HG02840 (cell line): ENCODE data around the gene TEAD1.

Source experiments
- ATAC-seq: cut with Tn5 transposase; IDR thresholded peaks from one replicate; pipeline ENCODE4 v1.9.1; 2021; ENCODE audit warnings: mild to moderate bottlenecking, moderate library complexity, moderate number of reproducible peaks; ENCODE audit not compliant: unreplicated experiment, low FRiP score

TEAD1 gene

GRCh38 chr11:12803086-12803826 lies 129.0 kb downstream of the TEAD1 start:
- ATAC-seq = no peak

DNA sequence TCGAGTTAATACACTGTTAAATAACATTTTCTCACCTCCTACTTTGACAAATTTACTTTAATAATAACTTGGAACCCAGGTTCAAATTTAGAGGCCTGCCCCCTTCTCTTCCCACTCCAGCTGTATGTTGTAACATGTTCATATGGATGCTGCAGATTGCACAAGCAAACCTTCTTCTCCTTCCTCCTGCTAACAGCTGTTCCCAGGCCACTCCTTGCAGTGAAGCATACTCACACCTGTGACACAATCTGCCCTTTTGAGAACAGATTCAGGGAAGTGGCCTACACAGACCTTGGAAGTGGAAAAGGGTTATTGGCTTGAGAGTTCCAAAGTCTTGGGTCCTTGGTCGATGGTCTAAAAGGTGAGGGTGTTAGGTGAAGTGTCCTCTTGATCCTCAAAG lies 131.9 kb downstream of the TEAD1 start:
- no peak for ATAC-seq

GRCh38 chr11:12807621-12808020 lies 133.4 kb downstream of the TEAD1 start:
- no peak for ATAC-seq

DNA sequence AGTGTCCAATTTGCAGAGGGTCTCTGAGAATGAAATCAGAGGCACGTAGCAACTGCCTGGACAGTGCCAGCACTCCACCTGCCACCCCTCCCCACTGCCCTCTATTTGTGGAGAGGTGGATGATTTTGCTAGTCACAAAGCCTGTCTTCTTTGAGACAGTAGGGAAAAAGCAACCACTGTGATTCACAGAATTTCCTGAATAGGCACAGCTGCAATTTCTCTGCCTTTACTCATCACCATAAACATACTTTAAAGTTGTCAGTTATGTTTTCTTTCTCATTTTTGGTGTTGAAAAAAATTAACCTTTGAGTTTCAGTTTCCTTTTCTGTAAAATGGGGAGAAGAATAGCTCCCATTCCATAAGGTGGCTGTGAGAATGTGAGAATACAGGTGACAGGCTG lies 134.3 kb downstream of the TEAD1 start:
- ATAC-seq = no peak

- ATAC-seq = no peak
Measured at GRCh38 chr11:12809364-12809763, 135.1 kb downstream of the TEAD1 start.

DNA sequence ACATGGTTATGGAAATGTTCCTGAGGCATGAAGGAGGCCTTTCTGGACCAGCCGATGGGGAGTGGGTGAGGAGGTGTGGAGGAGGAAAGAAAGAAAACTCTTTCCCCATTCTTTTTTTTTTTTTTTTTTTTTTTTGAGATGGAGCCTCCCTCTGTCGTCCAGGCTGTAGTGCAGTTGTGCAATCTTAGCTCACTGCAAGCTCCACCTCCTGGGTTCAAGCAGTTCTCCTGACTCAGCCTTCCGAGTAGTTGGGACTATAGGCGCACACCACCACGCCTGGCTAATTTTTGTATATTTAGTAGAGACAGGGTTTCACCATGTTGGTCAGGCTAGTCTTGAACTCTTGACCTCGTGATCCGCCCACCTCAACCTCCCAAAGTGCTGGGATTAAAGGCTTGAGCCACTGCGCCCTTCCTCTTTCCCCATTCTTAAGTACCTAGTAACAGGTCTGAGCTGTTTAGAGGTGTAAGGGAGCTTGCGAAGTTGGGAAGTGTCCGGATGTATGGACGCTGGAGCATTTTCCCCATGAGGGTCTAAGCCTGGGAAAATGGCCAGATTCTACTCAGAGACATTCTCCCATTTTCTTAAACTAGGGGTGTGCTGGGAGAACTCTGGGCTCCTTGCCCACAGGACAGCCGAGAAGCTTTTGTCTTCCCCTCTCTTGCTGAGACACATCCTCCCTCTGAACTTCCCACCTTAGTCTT lies 135.8 kb downstream of the TEAD1 start:
- ATAC-seq = no peak

- ATAC-seq = no peak
Measured at GRCh38 chr11:12810568-12810894, 136.3 kb downstream of the TEAD1 start.

- ATAC-seq = no peak
Measured at GRCh38 chr11:12811861-12812260, 137.6 kb downstream of the TEAD1 start.

GRCh38 chr11:12812849-12813248 lies 138.6 kb downstream of the TEAD1 start:
- no peak for ATAC-seq

- ATAC-seq = no peak
Measured at GRCh38 chr11:12813371-12814225, 139.4 kb downstream of the TEAD1 start.

- no peak for ATAC-seq
Measured at GRCh38 chr11:12815129-12815480, 140.9 kb downstream of the TEAD1 start.

DNA sequence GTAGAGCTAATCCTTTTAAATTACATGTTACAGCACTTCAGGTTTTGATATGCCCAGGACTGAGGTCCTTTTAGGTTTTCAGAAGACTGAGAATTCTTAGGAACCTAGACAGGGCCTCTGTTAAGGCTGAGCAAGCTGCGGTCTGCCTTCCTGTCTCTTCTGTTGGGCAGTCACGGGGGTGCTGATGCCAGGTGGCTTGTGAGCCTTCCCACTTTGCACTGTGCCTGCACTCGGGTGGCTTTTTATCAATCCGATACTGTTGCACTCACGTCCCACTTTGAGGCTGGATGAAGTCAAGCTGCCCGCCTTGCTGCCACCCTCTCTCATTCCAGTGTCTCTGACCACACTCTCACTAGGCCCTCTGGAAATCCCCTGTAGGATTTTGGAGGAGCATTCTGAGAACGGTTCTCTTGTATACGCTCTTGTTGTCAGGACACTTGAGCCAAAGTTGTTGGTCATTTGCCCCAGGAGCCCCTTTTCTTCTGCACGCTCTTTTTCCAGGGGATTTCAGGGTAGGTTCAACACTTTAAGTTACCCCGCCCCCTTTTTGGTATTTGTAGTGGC lies 141.8 kb downstream of the TEAD1 start:
- no peak for ATAC-seq

GRCh38 chr11:12817681-12818332 lies 143.6 kb downstream of the TEAD1 start:
- no peak for ATAC-seq

DNA sequence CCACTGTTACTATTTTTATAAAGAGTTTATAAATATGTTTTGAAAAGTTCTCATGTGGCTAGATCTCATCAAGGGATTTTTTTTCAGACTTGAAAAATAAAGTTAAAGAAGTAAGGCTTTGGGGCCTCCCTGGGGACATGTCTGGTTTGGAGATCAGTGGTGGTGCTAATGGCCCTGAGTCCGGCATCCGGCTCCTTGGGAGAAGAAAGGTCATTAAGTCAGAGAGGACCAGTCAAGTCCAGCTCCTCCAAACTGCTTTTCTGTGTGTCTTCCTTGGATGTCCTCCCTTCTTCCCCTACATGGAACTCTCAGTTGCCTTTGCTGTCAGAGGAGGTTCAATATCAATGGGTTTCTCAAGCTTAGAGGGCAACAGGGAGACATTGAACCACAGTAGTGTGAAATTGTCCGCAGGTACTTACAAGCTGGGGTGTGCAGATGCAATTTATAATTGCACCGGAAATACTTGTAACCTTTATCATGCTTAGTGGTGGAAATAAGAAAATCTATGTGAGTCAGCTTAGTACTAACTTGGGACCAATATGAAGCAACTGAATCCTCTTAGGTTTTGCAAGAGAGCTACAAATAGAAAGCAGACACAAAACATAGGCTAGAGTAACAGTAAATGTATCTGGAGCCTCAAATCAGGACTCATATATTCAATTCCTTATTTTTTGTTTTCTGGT lies 144.3 kb downstream of the TEAD1 start:
- no peak for ATAC-seq

DNA sequence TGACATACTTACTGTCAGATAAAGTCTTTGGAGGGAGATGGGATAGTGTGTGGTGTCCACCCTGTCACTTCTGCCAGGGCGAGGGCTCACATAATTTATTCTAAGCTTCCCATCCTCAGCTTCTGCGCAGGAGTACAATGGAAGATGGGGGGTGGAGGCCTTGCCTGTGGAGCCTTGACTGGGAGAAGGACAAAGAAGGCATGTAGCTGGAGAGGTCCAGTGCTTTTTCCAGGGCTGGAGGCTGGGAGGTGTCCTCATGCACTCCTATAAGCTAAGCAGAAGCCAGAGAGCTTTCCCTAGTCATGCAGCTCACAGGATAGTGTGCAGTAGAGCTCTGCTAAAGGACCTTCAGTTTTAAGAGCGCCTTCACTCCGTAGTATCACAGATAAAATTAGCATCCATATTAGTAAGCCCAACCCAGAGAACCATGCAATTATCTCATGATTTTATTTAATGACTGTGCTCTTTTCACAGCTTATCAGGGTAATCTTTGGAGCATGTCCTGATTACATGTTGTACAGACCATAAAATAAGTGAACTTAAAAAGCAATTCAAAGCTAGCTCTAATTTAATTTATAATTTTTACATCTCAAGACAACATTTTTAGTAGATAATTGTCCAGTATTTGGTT lies 148.3 kb downstream of the TEAD1 start:
- ATAC-seq = no peak

- no peak for ATAC-seq
Measured at GRCh38 chr11:12824281-12825041, 150.2 kb downstream of the TEAD1 start.

DNA sequence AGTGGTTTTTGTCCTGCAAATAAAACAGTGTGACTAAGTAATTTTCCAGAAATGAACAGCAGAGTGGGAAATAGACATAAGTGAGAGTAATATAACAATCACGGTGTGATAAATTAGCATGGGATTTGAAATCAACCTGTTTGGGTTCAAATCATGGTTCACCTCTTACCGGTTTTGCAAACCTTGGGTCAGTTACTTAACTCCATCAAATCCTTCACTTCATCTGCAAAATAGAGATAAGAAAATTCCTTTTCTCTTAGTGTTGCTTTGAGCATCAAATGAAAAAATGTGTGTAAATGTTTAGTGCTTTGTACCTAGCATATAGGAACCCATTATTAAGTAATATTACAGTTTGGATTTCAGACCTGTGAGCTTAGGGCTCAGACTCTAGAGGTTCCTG lies 152.2 kb downstream of the TEAD1 start:
- no peak for ATAC-seq

- ATAC-seq = no peak
Measured at GRCh38 chr11:12827369-12827768, 153.1 kb downstream of the TEAD1 start.
